HG03520 (cell line): ENCODE measurements around the gene ANKRD13D.

Experiments used
- ATAC-seq: cut with Tn5 transposase; IDR thresholded peaks from one replicate; pipeline ENCODE4 v1.9.1; 2021; ENCODE audit warnings: mild to moderate bottlenecking, moderate library complexity; ENCODE audit not compliant: unreplicated experiment

The ANKRD13D gene

DNA sequence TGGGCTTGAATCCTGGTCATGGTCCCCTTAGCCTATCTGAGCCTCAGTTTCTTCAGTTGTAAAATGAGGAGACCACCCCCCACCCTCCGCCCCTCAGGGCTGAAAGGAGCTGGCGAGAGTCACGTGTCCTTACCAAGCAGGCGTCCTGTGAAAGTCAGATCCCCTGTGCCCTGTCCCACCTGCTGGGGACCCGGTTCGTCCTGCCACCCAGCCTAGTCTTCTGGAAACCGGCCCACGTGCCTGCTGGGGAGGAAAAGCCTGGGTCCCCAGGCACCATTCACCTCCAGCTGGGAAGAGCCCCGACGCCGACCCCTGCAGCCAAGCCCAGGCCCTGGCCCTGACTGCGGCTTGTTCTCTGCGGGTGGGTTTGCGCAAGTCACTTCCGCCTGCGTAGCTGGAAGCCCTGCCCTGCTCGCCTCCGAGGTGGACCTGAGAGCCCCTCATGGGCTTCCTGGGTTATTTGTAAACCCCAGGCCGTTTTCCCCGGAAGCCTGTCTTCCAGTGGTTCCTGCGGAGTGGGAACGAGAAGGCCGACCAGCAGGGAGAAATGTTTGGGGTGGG is 13.5 kb downstream of the ANKRD13D start:
- no peak for ATAC-seq

DNA sequence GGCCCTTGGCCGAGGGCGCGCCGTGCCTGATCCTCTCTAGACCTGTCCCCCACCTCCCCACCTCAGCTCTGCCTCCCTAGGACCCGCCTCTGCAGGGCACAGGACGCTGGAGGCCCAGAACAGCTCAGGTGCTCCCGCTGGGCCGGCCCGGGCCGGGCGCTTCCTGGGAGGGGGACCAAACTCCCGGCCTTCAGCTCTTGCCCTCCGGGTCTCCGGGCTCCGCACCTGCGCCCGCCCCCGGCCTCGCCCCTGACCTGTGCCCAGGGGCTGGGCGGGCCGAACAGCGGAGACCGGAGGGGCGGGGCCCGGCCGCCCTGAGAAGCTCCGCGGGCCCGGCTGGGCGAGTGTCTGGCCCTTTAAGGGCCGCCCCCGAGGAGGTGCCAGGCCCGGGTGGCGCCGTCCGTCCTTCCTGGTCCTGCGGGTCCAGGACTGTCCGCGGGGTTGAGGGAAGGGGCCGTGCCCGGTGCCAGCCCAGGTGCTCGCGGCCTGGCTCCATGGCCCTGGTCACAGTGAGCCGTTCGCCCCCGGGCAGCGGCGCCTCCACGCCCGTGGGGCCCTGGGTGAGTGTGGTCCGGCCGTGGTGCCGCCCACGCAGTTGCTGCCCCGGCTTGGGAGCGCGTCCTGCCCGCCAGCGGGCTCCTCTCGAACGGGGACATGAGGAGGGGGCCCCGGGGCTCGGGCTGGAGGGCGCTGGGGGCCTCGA is 14.2 kb downstream of the ANKRD13D start, which contains the start of gene SSH3:
SSH3 (plus strand) TSS at position 399 of the 703 bp plus-strand sequence; CDS start at position 495, 96 bp downstream.
- no peak for ATAC-seq

DNA sequence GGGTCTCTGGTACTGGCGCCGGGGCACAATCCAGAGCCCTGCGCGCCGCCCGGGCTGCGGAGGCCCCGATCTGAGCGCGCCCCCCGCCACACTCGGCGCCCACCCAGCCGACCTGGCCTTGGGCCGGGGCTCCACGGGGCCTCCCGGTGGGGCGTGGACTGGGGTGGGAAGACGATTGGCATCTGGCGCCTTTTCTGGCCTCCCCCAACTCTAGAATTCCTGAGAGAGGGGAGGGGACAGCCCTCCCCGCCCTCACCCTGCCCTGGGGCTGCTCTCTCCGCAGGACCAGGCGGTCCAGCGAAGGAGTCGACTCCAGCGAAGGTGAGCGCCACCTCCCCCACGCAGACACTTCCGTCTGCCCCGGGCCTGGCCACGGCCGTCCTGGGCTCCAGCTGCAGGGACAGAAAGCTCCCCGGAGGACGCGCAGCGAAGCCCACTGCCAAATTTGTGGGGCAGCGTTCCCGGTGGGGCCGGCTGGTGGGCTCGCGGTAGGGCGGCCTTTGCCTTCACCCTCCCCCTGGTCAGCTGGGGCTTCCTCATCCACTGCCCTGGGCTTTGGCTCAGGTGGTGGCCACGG is 14.8 kb downstream of the ANKRD13D start:
- ATAC-seq = no peak

DNA sequence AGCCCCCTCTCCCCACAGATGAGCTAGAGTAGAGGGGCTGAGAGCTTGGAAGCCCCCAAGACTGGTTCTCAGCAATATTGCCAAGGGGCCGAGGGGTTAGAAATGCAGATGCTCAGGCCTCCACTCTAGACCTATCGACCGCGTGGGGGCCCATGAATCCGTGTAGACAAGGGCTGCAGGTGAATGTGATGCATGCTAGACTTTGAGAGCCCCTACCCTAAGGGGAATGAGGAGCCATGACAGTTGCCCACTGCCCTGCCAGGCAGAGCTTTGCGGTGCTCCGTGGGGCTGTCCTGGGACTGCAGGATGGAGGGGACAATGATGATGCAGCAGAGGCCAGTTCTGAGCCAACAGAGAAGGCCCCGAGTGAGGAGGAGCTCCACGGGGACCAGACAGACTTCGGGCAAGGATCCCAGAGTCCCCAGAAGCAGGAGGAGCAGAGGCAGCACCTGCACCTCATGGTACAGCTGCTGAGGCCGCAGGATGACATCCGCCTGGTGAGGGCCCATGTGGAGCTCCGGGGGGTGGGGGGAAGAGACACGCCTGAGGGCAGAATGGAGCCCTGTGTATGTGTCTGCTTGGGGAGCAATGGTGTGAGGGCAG is 15.5 kb downstream of the ANKRD13D start:
- ATAC-seq = no peak

DNA sequence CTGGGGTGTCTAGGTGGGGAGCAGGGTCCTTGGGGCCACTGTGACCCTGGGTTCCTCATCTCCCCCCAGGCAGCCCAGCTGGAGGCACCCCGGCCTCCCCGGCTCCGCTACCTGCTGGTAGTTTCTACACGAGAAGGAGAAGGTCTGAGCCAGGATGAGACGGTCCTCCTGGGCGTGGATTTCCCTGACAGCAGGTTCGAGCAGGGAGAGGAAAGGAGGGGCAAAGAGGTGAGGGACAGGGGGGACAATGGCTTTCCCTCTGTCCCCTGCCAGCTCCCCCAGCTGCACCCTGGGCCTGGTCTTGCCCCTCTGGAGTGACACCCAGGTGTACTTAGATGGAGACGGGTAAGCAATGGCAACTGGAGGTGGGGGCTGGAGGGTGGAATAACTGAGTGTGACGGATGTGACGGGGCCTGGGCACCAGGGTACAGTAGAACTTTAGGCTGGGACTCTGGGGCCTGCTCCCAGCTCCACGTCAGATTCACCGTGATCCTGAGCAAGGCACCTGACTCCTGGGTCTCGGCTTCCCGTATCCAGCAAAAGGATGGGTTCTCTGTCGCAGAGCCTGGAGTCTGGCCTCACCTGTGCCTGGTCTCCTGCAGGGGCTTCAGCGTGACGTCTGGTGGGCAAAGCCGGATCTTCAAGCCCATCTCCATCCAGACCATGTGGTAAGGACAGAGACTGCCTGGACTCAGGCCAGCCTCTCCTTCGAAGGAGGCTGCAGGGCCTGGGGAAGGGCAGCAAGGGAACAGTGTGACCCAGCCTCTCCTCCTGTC is 17.9 kb downstream of the ANKRD13D start:
- no peak for ATAC-seq

DNA sequence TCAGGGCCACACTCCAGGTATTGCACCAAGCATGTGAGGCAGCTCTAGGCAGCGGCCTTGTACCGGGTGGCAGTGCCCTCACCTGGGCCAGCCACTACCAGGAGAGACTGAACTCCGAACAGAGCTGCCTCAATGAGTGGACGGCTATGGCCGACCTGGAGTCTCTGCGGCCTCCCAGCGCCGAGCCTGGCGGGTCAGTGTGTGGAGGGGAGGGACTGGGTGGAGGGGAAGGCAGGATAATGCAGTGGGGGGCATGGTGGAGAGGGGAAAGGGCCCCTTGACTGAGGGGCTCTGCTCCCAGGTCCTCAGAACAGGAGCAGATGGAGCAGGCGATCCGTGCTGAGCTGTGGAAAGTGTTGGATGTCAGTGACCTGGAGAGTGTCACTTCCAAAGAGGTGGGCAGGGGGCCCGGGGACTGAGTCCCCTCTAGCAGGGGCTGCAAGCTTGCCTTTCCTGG is 18.5 kb downstream of the ANKRD13D start:
- no peak for ATAC-seq

DNA sequence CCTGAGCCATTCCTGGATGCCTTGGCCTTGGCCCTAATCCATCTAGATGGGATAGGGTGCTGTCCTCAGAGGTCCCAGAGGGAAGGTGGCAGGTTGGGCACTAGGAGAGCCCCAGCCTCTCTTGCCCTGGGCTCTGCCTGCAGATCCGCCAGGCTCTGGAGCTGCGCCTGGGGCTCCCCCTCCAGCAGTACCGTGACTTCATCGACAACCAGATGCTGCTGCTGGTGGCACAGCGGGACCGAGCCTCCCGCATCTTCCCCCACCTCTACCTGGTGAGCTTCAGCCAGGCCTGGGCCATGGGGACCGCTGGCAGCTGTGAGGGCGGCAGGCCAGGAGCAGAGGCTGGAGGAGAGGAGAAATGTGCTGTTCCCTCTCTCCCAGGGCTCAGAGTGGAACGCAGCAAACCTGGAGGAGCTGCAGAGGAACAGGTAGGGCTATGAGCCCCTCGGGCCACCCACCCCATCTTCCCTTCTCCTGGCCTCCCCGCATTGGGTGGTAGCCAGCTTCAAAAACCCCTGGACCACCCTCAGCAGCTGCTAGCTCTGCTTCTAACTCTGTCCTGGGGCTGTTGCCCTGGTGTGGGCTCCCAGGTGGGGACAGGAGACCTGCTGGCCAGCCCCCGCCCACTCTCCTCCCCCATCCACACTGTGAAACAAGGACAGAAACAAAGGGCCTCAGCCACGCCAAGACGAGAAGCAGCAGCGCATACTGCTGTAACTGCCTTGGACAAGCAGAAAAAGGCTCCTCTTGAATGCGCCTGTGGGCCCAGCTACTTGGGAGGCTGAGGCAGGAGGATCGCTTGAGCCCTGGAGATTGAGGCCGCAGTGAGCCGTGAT is 19.1 kb downstream of the ANKRD13D start:
- ATAC-seq = no peak

DNA sequence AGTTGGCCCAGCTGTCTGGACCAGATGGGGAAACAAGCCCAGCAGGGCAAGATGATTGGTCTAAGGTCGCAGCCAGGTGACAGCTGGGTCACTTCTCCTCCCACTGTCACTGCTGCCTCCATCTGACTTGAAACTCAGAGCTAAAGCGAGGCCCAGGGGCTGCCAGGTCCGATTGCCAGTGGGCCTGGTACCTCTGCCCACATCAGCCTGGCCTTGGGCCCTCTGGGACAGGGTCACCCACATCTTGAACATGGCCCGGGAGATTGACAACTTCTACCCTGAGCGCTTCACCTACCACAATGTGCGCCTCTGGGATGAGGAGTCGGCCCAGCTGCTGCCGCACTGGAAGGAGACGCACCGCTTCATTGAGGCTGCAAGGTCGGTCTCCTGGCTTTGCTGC is 20.1 kb downstream of the ANKRD13D start:
- no peak for ATAC-seq

DNA sequence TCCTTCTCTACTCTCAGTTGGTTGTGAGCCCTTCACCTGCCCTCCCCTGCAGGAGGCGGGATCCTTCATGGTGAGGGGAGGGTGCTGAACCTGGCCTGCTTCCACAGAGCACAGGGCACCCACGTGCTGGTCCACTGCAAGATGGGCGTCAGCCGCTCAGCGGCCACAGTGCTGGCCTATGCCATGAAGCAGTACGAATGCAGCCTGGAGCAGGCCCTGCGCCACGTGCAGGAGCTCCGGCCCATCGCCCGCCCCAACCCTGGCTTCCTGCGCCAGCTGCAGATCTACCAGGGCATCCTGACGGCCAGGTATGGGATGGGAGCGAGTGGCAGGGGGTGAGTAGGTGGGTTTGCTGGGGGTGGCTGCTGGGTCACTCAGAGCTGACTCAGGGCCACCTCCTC is 20.6 kb downstream of the ANKRD13D start:
- ATAC-seq = no peak

DNA sequence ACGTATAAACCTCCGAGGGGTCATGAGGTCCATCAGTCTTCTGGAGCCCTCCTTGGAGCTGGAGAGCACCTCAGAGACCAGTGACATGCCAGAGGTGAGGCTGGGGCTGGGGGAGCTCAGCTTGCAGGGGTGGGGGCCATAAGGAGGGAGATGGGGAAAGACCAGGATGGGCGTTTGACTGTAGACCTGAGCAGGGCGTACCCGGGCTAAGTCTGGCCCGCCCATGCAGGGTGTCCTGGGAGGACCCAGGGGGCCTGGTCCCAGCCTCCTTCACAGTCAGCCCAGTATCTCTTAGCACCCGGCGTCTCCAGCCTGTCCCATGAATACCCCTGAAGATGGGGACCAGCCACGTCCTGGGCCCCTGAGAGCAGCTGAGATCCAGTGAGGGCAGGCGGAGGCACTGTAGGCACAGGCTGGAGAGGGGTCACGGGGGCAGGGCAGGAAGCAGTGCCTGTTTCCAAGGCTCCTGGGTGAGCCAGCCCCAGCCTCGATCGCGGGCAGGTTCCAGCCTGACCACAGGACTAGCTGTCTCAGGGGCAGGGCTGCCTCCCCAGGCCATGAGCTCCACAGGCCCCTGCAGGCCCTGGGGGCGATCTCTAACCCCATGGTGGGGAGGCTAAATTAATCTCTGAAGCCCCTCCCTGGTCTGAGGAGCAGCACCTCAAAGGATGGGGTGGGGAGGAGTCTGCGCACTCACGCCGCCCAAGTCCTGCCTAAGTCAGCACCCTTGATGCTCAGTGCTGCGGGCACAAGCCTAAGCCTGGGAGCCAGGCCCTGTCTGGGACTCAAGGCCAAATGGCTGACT is 21.3 kb downstream of the ANKRD13D start:
- no peak for ATAC-seq

DNA sequence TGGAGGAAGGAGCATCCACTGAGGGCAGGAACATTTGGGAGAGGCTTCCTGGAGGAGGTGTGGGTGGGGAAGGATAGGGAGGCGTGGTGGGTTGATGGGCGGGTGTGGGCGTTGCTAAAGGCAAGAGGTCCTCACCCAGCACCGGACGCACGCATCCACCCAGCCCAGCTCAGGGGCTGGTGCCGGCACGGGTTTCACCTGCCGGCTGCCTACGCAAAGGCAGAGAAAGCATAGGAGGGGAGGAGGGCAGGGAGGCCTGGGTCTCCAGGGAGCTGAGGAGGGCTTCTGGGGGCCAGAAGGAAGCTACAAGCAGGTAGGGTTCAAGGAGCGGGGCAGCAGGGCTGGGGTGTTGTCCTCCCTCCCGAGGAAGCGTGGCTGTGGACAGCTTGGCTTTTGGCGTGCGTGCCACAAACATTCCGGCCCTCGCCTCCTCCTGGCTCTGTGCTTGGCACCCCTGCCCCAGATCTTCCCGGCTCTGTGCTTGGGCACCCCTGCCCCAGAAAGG is 22.0 kb downstream of the ANKRD13D start:
- ATAC-seq = no peak

DNA sequence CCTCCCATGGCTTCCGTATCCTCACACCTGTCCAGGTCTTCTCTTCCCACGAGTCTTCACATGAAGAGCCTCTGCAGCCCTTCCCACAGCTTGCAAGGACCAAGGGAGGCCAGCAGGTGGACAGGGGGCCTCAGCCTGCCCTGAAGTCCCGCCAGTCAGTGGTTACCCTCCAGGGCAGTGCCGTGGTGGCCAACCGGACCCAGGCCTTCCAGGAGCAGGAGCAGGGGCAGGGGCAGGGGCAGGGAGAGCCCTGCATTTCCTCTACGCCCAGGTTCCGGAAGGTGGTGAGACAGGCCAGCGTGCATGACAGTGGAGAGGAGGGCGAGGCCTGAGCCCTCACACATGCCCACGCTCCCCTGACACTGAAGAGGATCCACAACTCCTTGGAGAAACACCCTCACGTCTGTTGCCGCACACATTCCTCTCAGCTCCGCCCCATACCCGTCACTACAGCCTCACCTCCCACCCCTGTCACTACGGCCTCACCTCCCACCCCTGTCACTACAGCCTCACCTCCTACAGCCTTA is 22.5 kb downstream of the ANKRD13D start:
- no peak for ATAC-seq

DNA sequence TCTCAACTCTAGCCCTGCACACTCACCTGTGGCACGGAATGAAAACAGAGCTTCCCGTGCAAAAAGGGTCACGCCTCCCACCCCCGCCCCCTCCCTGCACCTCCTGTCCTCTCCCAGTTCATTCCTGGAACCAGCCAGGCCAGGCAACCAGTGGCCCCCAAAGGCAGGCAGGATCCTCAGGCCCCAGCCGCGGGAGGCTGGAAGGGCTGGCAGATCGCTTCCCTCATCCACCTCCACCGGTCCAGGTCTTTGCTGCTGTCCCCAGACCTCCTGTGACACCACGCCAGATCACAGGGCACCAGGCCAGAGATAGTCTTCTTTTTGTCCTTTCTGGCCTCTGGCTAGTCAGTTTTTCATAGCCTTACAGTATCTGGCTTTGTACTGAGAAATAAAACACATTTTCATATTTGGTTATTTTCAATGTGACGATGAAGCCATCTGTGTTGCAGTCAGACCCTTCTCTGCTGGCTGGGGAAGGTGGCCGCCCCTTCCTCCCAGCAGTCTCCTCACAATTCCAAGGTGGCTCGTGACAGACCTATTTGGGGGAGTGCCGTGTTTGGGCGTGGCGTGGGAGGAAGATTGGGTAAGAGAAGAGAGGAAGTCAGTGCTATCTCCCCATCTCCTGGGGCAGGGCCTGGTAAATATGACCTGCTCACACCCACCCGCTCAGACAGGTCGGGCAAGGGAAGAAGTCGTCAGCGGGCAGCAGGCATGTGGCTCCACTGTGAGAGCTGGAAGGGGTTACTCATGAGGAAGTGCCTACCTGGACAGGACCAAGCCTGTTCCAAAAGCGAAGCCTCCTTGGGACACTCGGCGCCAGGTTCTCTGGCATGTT is 23.3 kb downstream of the ANKRD13D start:
- ATAC-seq = no peak

DNA sequence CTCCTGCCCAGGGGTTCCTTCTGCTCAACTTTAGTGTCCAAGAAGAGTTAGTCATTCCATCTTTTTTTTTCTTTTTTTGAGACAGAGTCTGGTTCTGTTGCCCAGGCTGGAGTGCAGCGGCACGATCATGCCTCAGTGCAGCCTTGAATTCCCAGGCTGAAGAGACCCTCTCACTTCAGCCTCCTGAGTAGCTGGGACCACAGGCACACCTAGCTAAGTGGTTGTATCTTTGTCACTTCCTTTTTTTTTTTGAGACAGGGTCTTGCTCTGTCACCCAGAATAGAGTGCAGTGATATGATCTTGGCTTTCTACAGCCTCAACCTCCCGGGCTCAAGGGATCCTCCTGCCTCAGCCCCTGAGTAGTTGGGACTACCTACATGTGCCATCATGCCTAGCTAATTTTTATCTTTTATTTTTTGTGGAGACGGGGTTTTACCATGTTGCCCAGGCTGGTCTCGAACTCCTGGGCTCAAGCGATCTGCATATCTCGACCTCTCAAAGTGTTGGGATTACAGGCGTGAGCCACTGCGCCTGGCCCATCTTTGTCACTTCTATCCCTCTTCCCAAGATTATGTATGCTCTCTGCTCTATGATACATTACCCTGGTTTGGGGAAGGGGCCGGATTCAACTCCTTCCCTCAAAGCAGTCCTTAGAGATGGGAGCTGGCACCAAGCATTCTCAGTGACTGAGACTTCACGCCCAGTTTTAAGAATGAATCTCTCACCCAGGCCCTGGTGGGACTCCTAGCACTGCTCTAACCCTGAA is 24.2 kb downstream of the ANKRD13D start:
- no peak for ATAC-seq

DNA sequence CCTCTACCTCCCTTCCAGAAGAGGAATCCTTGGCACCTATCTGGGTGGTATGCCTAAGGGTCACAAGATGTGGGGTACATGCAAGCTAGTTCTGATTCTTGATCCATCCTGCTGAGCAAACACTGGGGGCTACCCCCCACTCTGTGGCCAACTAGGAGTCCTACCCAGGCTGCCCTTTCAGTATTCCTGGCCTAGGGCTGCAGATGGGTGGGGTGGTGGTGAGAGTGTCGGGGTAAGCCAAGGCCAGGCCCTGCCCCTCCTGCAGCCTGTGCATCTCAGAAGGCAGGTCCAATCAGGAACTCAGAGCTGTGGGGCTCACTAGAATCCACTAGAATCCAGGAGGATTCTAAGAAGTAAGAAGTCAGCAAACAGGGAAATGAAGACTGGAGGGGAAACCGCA is 25.1 kb downstream of the ANKRD13D start:
- no peak for ATAC-seq

DNA sequence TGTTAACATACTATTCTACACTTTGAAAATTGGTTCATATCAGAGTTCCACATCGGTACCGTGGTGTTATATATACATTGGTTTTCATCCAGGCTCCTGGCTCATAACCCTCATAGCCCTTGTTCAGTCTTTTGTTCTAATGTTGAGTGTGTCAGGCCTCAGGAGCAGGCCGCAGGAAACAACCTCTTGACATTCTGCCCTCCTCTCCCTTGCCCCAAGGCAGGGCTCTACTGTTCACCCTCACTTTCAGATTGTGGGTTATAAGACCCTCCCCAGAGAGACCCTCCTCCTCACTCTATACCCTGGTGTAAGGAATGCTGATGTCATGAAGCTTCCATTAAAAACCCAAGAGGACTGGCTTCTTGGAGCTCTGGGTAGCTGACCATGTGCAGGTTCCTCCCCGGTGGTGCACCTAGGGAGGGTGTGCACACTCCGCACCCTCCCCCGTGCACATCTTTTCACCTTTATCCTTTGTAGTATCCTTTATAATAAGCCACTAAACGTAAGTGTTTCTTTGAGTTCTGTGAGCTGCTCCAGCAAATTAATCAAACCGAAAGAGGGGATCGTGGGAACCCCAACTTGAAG is 26.3 kb downstream of the ANKRD13D start:
- no peak for ATAC-seq

DNA sequence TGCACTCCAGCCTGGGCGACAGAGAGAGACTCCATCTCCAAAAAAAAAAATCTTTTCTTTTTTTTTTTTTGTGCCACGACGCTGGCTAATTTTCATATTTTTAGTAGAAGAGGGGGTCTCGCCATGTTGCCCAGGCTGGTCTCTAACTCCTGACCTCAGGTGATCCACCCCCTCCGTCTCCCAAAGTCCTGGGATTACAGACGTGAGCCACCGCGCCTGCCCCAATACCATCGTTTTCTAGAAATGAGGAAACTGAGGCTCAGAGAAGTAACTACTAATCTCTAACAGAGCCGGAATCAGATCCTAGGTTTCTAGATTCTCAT is 27.7 kb downstream of the ANKRD13D start:
- no peak for ATAC-seq
